Neural crest cell (in vitro differentiated cells): Measurements from ENCODE around the gene OXCT2. TPM values are rescaled to one million over a fixed set of nuclear protein-coding genes. Genes with fewer than 3 reads are reported as not detected.
A peak's percentile ranks its signal among the peaks of the same experiment; 100 is the strongest.
"Not testable (repeated sequence)": the region's sequence is repeated elsewhere in the genome, so short reads cannot be mapped to it uniquely, and the experiment has no call there.

Experiments
- DNase-seq: peaks from one replicate; pipeline ENCODE4 v3.0.0; 2021; ENCODE audit warnings: low read depth, mixed read lengths, low spot score
- H3K27ac Mint-ChIP-seq: one replicate; pipeline ENCODE4 v1.8.0; 2021; ENCODE audit warnings: mild to moderate bottlenecking, mixed read lengths; ENCODE audit not compliant: unreplicated experiment
- H3K27me3 Mint-ChIP-seq: 2 replicates; pipeline ENCODE4 v1.8.0; 2021; ENCODE audit warnings: low read depth, mild to moderate bottlenecking, mixed read lengths
- H3K36me3 Mint-ChIP-seq: 2 replicates; pipeline ENCODE4 v1.8.0; 2021; ENCODE audit warnings: low read depth, mild to moderate bottlenecking, mixed read lengths
- H3K4me1 Mint-ChIP-seq: 2 replicates; pipeline ENCODE4 v1.8.0; 2021; ENCODE audit warnings: mixed read lengths
- H3K4me3 Mint-ChIP-seq: one replicate; pipeline ENCODE4 v1.8.0; 2021; ENCODE audit warnings: mild to moderate bottlenecking, mixed read lengths
- H3K9me3 Mint-ChIP-seq: 2 replicates; pipeline ENCODE4 v1.8.0; 2021; ENCODE audit warnings: mixed read lengths
- CTCF ChIP-seq: fragments of 200-600 bp; sonication (generic); conservative IDR thresholded peaks from 2 replicates; pipeline ENCODE4 v1.5.0; 2021; ENCODE audit warnings: antibody characterized with exemption, mild to moderate bottlenecking
- total RNA-seq: library from RNA; stranded (reverse); gene quantifications from 2 replicates; pipeline ENCODE4 v1.2.1, GENCODE V29; 2021

Gene OXCT2
- total RNA-seq, 1 donor from 2014 or later: 0.77 TPM

DNA sequence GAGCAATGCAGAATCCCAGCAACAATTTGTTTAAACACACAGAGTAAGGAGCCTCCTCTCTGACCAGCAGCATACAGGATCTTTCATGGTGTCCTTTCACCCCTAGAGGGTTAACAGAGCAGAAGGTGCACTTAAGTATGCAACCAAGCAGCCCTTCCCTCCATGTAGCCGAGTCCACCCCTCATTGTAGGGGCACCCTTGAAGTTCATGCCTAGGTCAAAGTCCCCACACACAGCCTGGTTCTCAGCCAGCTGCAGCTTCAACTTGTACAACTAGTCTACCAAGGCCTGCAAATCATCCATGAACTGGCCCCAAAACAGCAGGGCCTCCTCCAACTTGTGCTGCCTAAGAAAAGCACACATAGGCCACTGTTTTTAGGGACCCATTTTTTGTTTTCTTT, 24.5 kb upstream of the OXCT2 start:
- H3K4me3 Mint-ChIP-seq: no peak overlapping the region
- no peak for DNase-seq
- H3K36me3 Mint-ChIP-seq: no peaks in the 10 kb centered on the region
- H3K4me1 Mint-ChIP-seq: peaks cover 5% of the 10 kb centered on the region
- H3K27me3 Mint-ChIP-seq: peaks cover 31% of the 10 kb centered on the region
- H3K9me3 Mint-ChIP-seq: no peaks in the 10 kb centered on the region
- no peak for TF ChIP-seq CTCF
- H3K27ac Mint-ChIP-seq: no peak overlapping the region

GRCh38 chr1:39791838-39792237, 20.7 kb upstream of the OXCT2 start:
- no peak for TF ChIP-seq CTCF
- Mint-ChIP-seq H3K4me1 (peaks cover 15% of the 10 kb centered on the region), H3K27ac (no peak overlapping the region), H3K36me3 (no peaks in the 10 kb centered on the region), H3K4me3 (no peak overlapping the region), H3K27me3 (peaks cover 58% of the 10 kb centered on the region), H3K9me3 (no peaks in the 10 kb centered on the region)
- DNase-seq: no peak

- DNase-seq: no peak
- H3K9me3 Mint-ChIP-seq: no peaks in the 10 kb centered on the region
- no peak overlapping the region for H3K27ac Mint-ChIP-seq
- peaks cover 71% of the 10 kb centered on the region for H3K27me3 Mint-ChIP-seq
- no peaks in the 10 kb centered on the region for H3K36me3 Mint-ChIP-seq
- peaks cover 24% of the 10 kb centered on the region for H3K4me1 Mint-ChIP-seq
- no peak for TF ChIP-seq CTCF
- peak overlapping the region; percentile 77 for H3K4me3 Mint-ChIP-seq
Observed at GRCh38 chr1:39789571-39790110, 18.5 kb upstream of the OXCT2 start.

- Mint-ChIP-seq H3K4me3 (peak within 1 kb of the TSS; percentile 77), H3K9me3 (no peaks in the 10 kb centered on the region), H3K27me3 (peaks cover 71% of the 10 kb centered on the region), H3K27ac (no peak within 1 kb of the TSS), H3K36me3 (no peaks in the 10 kb centered on the region), H3K4me1 (peaks cover 24% of the 10 kb centered on the region)
- DNase-seq: no peak
- no peak for TF ChIP-seq CTCF
Observed at GRCh38 chr1:39788758-39789570, 17.8 kb upstream of the OXCT2 start, which contains the start of gene BMP8B. Gene BMP8B, minus strand, starts transcription at chr1:39788865. Its CDS starts 380 bp downstream, at chr1:39788485.

DNA sequence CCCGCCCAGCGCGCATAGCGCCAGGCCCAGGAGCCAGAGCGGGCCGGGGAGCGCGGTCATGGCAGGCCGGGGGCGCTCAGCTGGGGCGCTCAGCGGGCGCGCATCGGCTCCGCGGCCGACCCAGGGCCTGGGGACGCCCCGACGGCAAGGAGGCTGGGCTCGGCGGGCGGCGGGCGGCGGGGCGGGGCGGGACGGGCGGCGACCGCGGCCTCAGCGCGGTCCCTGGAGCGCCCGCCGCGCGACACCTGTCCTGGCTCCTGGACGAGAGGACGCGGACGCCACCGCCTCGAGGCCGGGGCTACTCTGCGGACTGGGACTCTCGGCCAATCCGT, 17.2 kb upstream of the OXCT2 start:
- TF ChIP-seq CTCF: no peak
- Mint-ChIP-seq H3K4me1 (peaks cover 24% of the 10 kb centered on the region), H3K9me3 (no peaks in the 10 kb centered on the region), H3K4me3 (no peak overlapping the region), H3K27me3 (peaks cover 72% of the 10 kb centered on the region), H3K27ac (no peak overlapping the region), H3K36me3 (no peaks in the 10 kb centered on the region)
- no peak for DNase-seq

DNA sequence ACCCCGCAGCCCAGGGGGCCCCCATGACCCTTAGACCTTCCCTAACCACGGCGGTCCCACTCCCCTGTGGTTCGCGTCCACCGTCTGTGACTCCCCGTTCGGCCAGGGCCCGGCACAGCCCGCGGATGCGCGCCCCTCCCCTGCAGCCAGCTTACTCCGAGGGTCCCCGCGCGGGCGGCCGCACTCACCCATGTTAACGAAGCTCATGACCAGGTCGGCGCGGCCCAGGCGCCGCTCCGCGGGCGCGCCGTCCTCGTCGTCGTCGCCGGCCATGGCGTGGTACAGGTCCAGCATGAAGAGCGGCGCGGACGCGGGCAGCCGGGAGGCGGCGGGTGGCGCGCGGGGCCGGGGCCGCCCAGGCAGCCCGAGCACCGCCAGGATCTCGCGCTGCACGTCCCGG, 16.8 kb upstream of the OXCT2 start:
- H3K9me3 Mint-ChIP-seq, H3K4me3 Mint-ChIP-seq, H3K36me3 Mint-ChIP-seq, H3K27ac Mint-ChIP-seq, DNase-seq: not testable (repeated sequence)
- peaks cover 23% of the 10 kb centered on the region for H3K4me1 Mint-ChIP-seq
- H3K27me3 Mint-ChIP-seq: peaks cover 71% of the 10 kb centered on the region
